Measurements from ENCODE around the gene SRD5A1.

The SRD5A1 gene

GRCh38 chr5:6596388-6596787 is 36.9 kb upstream of the SRD5A1 start:
- TF ChIP-seq GATA3 (IDR thresholded peaks at IDR 0.05; ENCODE audit: low read depth, low read length) (no peak), GATA2 (IDR thresholded peaks at IDR 0.05; ENCODE audit: low read depth, low read length) (no peak)

- no peak for TF ChIP-seq GATA2 (IDR thresholded peaks at IDR 0.05; ENCODE audit: low read depth, low read length)
- no peak for TF ChIP-seq GATA3 (IDR thresholded peaks at IDR 0.05; ENCODE audit: low read depth, low read length)
Observed at GRCh38 chr5:6597557-6597956, 35.7 kb upstream of the SRD5A1 start.

- TF ChIP-seq GATA2 (IDR thresholded peaks at IDR 0.05; ENCODE audit: low read depth, low read length) (no peak), GATA3 (IDR thresholded peaks at IDR 0.05; ENCODE audit: low read depth, low read length) (no peak)
Observed at GRCh38 chr5:6598351-6598900, 34.8 kb upstream of the SRD5A1 start.

- TF ChIP-seq GATA2 (IDR thresholded peaks at IDR 0.05; ENCODE audit: low read depth, low read length) = no peak
- TF ChIP-seq GATA3 (IDR thresholded peaks at IDR 0.05; ENCODE audit: low read depth, low read length) = no peak
Observed at GRCh38 chr5:6599739-6600138, 33.5 kb upstream of the SRD5A1 start.

GRCh38 chr5:6601271-6601670 is 32.0 kb upstream of the SRD5A1 start:
- TF ChIP-seq GATA2 (IDR thresholded peaks at IDR 0.05; ENCODE audit: low read depth, low read length) (no peak), GATA3 (IDR thresholded peaks at IDR 0.05; ENCODE audit: low read depth, low read length) (no peak)

GRCh38 chr5:6601816-6602215 is 31.4 kb upstream of the SRD5A1 start:
- TF ChIP-seq GATA3 (IDR thresholded peaks at IDR 0.05; ENCODE audit: low read depth, low read length) (no peak), GATA2 (IDR thresholded peaks at IDR 0.05; ENCODE audit: low read depth, low read length) (no peak)

GRCh38 chr5:6602441-6602840 is 30.8 kb upstream of the SRD5A1 start:
- TF ChIP-seq GATA3 (IDR thresholded peaks at IDR 0.05; ENCODE audit: low read depth, low read length) (no peak), GATA2 (IDR thresholded peaks at IDR 0.05; ENCODE audit: low read depth, low read length) (no peak)

GRCh38 chr5:6603643-6604042 is 29.6 kb upstream of the SRD5A1 start:
- TF ChIP-seq GATA2 (IDR thresholded peaks at IDR 0.05; ENCODE audit: low read depth, low read length) (no peak), GATA3 (IDR thresholded peaks at IDR 0.05; ENCODE audit: low read depth, low read length) (no peak)

- TF ChIP-seq GATA2 (IDR thresholded peaks at IDR 0.05; ENCODE audit: low read depth, low read length) (no peak), GATA3 (IDR thresholded peaks at IDR 0.05; ENCODE audit: low read depth, low read length) (no peak)
Observed at GRCh38 chr5:6604341-6604740, 28.9 kb upstream of the SRD5A1 start.

GRCh38 chr5:6604946-6605345 is 28.3 kb upstream of the SRD5A1 start:
- TF ChIP-seq GATA3 (IDR thresholded peaks at IDR 0.05; ENCODE audit: low read depth, low read length) (no peak), GATA2 (IDR thresholded peaks at IDR 0.05; ENCODE audit: low read depth, low read length) (no peak)

- TF ChIP-seq GATA3 (IDR thresholded peaks at IDR 0.05; ENCODE audit: low read depth, low read length) (no peak), GATA2 (IDR thresholded peaks at IDR 0.05; ENCODE audit: low read depth, low read length) (no peak)
Observed at GRCh38 chr5:6606884-6607558, 26.2 kb upstream of the SRD5A1 start.

- TF ChIP-seq GATA3 (IDR thresholded peaks at IDR 0.05; ENCODE audit: low read depth, low read length) (no peak), GATA2 (IDR thresholded peaks at IDR 0.05; ENCODE audit: low read depth, low read length) (no peak)
Observed at GRCh38 chr5:6607559-6607936, 25.7 kb upstream of the SRD5A1 start.

- TF ChIP-seq GATA2 (IDR thresholded peaks at IDR 0.05; ENCODE audit: low read depth, low read length) = no peak
- TF ChIP-seq GATA3 (IDR thresholded peaks at IDR 0.05; ENCODE audit: low read depth, low read length) = no peak
Observed at GRCh38 chr5:6608016-6608415, 25.2 kb upstream of the SRD5A1 start.

- TF ChIP-seq GATA3 (IDR thresholded peaks at IDR 0.05; ENCODE audit: low read depth, low read length) (no peak), GATA2 (IDR thresholded peaks at IDR 0.05; ENCODE audit: low read depth, low read length) (no peak)
Observed at GRCh38 chr5:6611334-6612256, 21.6 kb upstream of the SRD5A1 start.

Measured in SH-SY5Y (cell line).